Epithelial cell of proximal tubule (primary cell): ENCODE results near the gene IGFBP2. TPM values are rescaled to one million over a fixed set of nuclear protein-coding genes. Genes with fewer than 3 reads are reported as not detected.

ENCODE experiments used
- DNase-seq: peaks from one replicate; pipeline ENCODE4 v3.0.0-alpha.2; 2011; ENCODE audit warnings: low read depth
- H3K4me3 ChIP-seq: 2 replicates; pipeline ENCODE4 v1.5.1; 2011; ENCODE audit warnings: low read depth, mild to moderate bottlenecking, low read length
- total RNA-seq: library from RNA; depleted of rRNA; stranded (reverse); fragments of >200 nt; gene quantifications from 2 replicates; pipeline ENCODE4 v1.2.3, GENCODE V29; 2015
- TF ChIP-seq, protein P1 (sequence below): conservative IDR thresholded peaks from 2 replicates; pipeline ENCODE4 v1.5.1; 2012; ENCODE audit warnings: low read depth, mild to moderate bottlenecking, low read length

Gene IGFBP2
- total RNA-seq, 1 donor from 2014 or later = 409 TPM

DNA sequence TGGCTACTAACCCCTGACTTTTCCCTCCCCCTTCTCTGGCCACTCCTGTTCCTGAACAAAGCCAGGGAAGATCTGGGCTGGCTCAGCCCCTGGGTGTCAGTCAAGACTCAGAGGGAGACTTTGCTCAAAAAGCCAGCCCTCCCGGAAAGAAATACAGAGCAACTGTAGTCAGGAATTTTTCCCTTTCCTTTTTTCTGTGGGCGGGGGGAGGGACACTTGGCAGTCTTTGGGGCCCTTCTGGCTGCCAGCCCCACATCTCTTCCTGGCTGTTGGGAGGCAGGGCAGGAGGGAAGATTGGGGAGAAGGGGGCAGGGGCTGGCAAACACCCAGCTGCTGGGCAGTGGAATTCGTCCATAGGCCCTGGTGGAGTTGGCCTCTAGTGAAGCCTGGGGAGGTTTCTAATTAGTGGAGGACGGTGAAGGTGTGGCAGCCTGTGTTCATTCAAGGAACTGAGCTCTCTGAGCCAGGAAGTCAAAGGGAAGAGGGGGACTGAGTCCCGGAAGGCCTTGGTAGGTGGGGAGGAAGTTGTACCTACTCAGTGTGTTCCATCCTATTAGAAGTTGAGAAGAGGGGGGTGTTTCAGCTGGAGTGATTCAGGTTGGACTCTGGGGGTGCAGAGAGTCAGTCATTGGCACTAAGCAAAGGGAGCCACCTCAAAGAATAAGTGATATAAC, 10.9 kb downstream of the IGFBP2 start:
- H3K4me3 ChIP-seq = no peak overlapping the region
- no peak for DNase-seq
- TF ChIP-seq, protein P1, sequence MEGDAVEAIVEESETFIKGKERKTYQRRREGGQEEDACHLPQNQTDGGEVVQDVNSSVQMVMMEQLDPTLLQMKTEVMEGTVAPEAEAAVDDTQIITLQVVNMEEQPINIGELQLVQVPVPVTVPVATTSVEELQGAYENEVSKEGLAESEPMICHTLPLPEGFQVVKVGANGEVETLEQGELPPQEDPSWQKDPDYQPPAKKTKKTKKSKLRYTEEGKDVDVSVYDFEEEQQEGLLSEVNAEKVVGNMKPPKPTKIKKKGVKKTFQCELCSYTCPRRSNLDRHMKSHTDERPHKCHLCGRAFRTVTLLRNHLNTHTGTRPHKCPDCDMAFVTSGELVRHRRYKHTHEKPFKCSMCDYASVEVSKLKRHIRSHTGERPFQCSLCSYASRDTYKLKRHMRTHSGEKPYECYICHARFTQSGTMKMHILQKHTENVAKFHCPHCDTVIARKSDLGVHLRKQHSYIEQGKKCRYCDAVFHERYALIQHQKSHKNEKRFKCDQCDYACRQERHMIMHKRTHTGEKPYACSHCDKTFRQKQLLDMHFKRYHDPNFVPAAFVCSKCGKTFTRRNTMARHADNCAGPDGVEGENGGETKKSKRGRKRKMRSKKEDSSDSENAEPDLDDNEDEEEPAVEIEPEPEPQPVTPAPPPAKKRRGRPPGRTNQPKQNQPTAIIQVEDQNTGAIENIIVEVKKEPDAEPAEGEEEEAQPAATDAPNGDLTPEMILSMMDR = no peak

DNA sequence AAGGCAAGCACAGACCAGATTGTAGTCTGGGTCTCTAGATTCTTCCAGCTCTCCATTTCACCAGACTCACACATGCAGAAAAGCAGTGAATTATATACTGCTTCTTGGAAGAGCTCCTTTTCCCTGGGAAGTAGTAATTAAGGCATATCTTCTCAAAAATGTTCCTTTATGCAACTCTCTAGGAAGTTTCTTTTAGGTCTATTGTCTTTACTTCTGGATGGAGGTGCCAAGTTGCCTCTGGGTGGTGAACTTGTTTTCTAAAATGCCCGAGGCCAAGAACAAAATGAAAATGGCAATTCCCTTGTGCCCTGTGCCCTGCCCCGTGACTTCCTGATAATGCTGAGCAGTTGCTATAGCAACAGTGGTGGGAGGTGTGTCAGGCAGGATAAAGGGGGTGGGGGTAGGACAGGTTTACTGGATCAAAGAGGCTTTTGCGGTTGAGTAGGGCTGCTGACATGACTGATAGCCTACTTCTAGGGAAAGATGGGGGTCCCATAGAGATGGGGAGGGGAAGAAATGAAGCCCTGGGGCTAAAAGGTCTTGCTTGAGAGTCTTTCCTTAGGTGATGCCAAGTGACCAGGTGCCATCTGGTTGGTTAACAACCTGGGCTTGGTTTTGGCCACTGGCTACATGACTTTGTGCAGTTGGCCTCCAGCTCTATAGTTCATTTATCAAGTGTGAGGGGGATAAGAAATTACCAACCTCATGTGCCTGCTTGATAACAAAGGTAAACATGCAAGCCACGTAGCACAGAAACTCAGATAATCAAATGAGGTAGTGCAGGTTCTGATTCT, 11.8 kb downstream of the IGFBP2 start:
- no peak overlapping the region for H3K4me3 ChIP-seq
- DNase-seq = no peak
- TF ChIP-seq, protein P1 = no peak

DNA sequence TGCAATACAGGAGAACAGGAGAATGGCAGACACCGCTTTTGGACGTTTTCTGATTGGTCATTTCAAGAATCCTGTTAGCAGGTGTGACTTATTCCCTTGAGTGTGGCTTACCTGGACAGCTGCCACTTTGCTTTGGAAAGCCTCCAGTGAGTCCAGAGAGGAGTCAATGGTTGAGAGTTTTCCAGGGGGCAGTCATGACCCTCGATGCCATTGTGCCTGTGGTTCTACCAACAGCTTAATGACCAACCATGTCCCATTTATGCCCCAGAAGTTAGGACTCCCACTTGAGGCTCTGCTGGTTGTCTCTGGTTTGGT, 12.4 kb downstream of the IGFBP2 start:
- H3K4me3 ChIP-seq = no peak overlapping the region
- DNase-seq = no peak
- TF ChIP-seq, protein P1 = no peak

GRCh38 chr2:216646116-216646515, 12.9 kb downstream of the IGFBP2 start:
- TF ChIP-seq, protein P1 = no peak
- DNase-seq = no peak
- no peak overlapping the region for H3K4me3 ChIP-seq

DNA sequence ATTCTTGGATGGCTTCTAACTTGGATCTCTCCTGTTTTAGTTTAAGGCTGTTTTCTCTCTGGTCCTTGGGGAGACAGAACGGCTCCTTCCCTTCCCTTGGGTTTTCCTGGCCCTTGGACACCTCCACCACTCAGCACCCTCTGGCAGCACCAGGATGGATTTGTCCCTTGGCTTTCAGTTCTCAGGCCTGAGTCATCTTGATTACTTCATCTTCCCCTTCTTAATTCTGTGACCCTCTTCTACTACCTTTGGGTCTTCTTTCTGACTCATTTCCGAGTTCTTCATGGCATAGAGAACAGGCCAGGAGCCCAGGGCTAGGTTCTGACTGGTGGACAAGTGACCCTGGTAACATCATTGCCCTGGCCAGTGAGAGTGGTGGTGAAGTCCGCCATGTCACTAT, 14.9 kb downstream of the IGFBP2 start:
- TF ChIP-seq, protein P1 = no peak
- DNase-seq = no peak

GRCh38 chr2:216649574-216649973, 16.4 kb downstream of the IGFBP2 start:
- no peak overlapping the region for H3K4me3 ChIP-seq
- TF ChIP-seq, protein P1 = no peak
- no peak for DNase-seq

More for the DNA sequence above, 14.9 kb downstream of the IGFBP2 start:
- no peak overlapping the region for H3K4me3 ChIP-seq
